H1 (cell line): ENCODE data around the gene SPATA33. TPM values are rescaled to one million over a fixed set of nuclear protein-coding genes. Genes with fewer than 3 reads are reported as not detected.

Source experiments
- CTCF ChIA-PET: fragments of 300-600 bp; sonication (Branson Sonifier 250); formaldehyde crosslinking; loops from one replicate; lab custom pipeline; 2021; ENCODE audit not compliant: partially characterized antibody; lab: Charles Lee
- POLR2A ChIA-PET: fragments of 300-600 bp; sonication (Branson Sonifier 250); formaldehyde crosslinking; loops from one replicate; lab custom pipeline; 2021; ENCODE audit warnings: inconsistent platforms; ENCODE audit not compliant: partially characterized antibody; lab: Charles Lee
- DNase-seq, 2 experiments: peaks; one replicate each; pipeline versions ENCODE4 v3.0.0 to v3.0.0-alpha.2; 2010 to 2022; ENCODE audit warnings: low spot score in 2 of 2, low read depth in 1 of 2, mixed read lengths in 1 of 2
- FAIRE-seq: peaks from 2 replicates; lab custom pipeline; 2011; peaks lifted over from hg19 to GRCh38; lab: Jason Lieb, UNC
- H2AFZ ChIP-seq: 2 replicates; pipeline ENCODE4 v1.8.1; 2012; ENCODE audit warnings: low read length, inconsistent platforms
- H2AK5ac ChIP-seq: 2 replicates; pipeline ENCODE4 v1.6.1; 2013; ENCODE audit warnings: low read depth, low read length
- H2BK120ac ChIP-seq: replicated peaks from 2 replicates; pipeline ENCODE3; 2013; ENCODE audit warnings: low read depth, low read length, inconsistent platforms
- H2BK12ac ChIP-seq: 2 replicates; pipeline ENCODE4 v1.6.1; 2013; ENCODE audit warnings: low read depth, low read length
- H2BK15ac ChIP-seq: 2 replicates; pipeline ENCODE4 v1.6.1; 2013; ENCODE audit warnings: low read length
- H2BK20ac ChIP-seq: 2 replicates; pipeline ENCODE4 v1.6.1; 2013; ENCODE audit warnings: low read length
- H2BK5ac ChIP-seq: 2 replicates; pipeline ENCODE4 v1.6.1; 2013; ENCODE audit warnings: low read depth, low read length
- H3K14ac ChIP-seq: 2 replicates; pipeline ENCODE4 v1.6.1; 2013; ENCODE audit warnings: inconsistent platforms; ENCODE audit not compliant: insufficient read length
- H3K18ac ChIP-seq: 2 replicates; pipeline ENCODE4 v1.6.1; 2013; ENCODE audit warnings: low read length; ENCODE audit errors: extremely low read depth
- H3K23ac ChIP-seq: 2 replicates; pipeline ENCODE4 v1.6.1; 2013; ENCODE audit warnings: inconsistent platforms; ENCODE audit not compliant: insufficient read length
- H3K23me2 ChIP-seq: 2 replicates; pipeline ENCODE4 v1.6.1; 2013; ENCODE audit warnings: low read depth, low read length
- H3K27ac ChIP-seq: 2 replicates; pipeline ENCODE4 v1.6.1; 2011; ENCODE audit warnings: low read depth, low read length, inconsistent platforms
- H3K27me3 ChIP-seq, 4 experiments: replicated peaks in 1 of 4; 1 replicate in 1 of 4; 2 replicates in 3 of 4; pipeline versions ENCODE4 v1.6.1 to v1.8.1; 2011 to 2013; ENCODE audit warnings: low read length in 3 of 4, mild to moderate bottlenecking in 3 of 4, inconsistent platforms in 2 of 4, mixed read lengths in 2 of 4, moderate library complexity in 1 of 4; ENCODE audit not compliant: control insufficient read depth in 3 of 4, insufficient read depth in 3 of 4; ENCODE audit errors: extremely low read depth in 1 of 4
- H3K36me3 ChIP-seq, 4 experiments: 2 replicates each; pipeline versions ENCODE4 v1.6.1 to v1.8.1; 2011 to 2013; ENCODE audit warnings: mild to moderate bottlenecking in 4 of 4, low read length in 3 of 4, moderate library complexity in 2 of 4, control low read depth in 1 of 4, inconsistent platforms in 1 of 4; ENCODE audit not compliant: insufficient read depth in 4 of 4, control insufficient read depth in 2 of 4
- H3K4ac ChIP-seq: replicated peaks from 2 replicates; pipeline ENCODE3; 2013; ENCODE audit warnings: low read length, low read depth, mixed read lengths, inconsistent platforms; ENCODE audit not compliant: insufficient read length
- H3K4me1 ChIP-seq, 4 experiments: replicated peaks in 1 of 4; 1 replicate in 1 of 4; 2 replicates in 3 of 4; pipeline versions ENCODE4 v1.6.1 to v1.8.1; 2011 to 2013; ENCODE audit warnings: low read length in 3 of 4, inconsistent platforms in 2 of 4, mixed read lengths in 1 of 4; ENCODE audit not compliant: insufficient read depth in 4 of 4, control insufficient read depth in 3 of 4
- H3K4me2 ChIP-seq, 2 experiments: 2 replicates each; pipeline versions ENCODE4 v1.6.1 to v1.8.1; 2011 to 2013; ENCODE audit warnings: low read depth in 2 of 2, low read length in 2 of 2, control low read depth in 1 of 2, inconsistent platforms in 1 of 2, mild to moderate bottlenecking in 1 of 2; ENCODE audit not compliant: insufficient read depth in 1 of 2
- H3K4me3 ChIP-seq, 4 experiments: fragments of 200-600, 300-600 bp in 1 of 4; sonication (generic), shearing (Covaris generic), sonication (Bioruptor Twin) in 1 of 4; 2 replicates each; pipeline versions ENCODE4 v1.5.1 to v1.8.1; 2011 to 2016; ENCODE audit warnings: low read length in 4 of 4, low read depth in 3 of 4, control low read depth in 2 of 4, inconsistent platforms in 2 of 4, mild to moderate bottlenecking in 2 of 4, mixed read lengths in 1 of 4, moderate library complexity in 1 of 4; ENCODE audit not compliant: insufficient read depth in 2 of 4; ENCODE audit errors: extremely low read depth in 1 of 4
- H3K56ac ChIP-seq: replicated peaks from 2 replicates; pipeline ENCODE3; 2013; ENCODE audit warnings: low read depth, mild to moderate bottlenecking, mixed read lengths, low read length, inconsistent platforms; ENCODE audit not compliant: insufficient read length
- H3K79me1 ChIP-seq: 2 replicates; pipeline ENCODE4 v1.6.1; 2013; ENCODE audit warnings: low read depth, low read length, control low read depth
- H3K79me2 ChIP-seq, 2 experiments: 2 replicates each; pipeline versions ENCODE4 v1.6.1 to v1.8.1; 2012 to 2013; ENCODE audit warnings: low read length in 2 of 2, mild to moderate bottlenecking in 2 of 2, inconsistent platforms in 1 of 2; ENCODE audit not compliant: insufficient read depth in 2 of 2, control insufficient read depth in 1 of 2
- H3K9ac ChIP-seq, 4 experiments: replicated peaks in 1 of 4; 1 replicate in 1 of 4; 2 replicates in 3 of 4; pipeline versions ENCODE4 v1.6.1 to v1.8.1; 2011 to 2013; ENCODE audit warnings: low read depth in 3 of 4, low read length in 3 of 4, control low read depth in 2 of 4, mild to moderate bottlenecking in 2 of 4, moderate library complexity in 2 of 4, inconsistent platforms in 1 of 4; ENCODE audit errors: extremely low read depth in 1 of 4
- H3K9me3 ChIP-seq, 2 experiments: 2 replicates each; pipeline versions ENCODE4 v1.6.1 to v1.8.1; 2012 to 2013; ENCODE audit warnings: mild to moderate bottlenecking in 2 of 2, moderate library complexity in 2 of 2, control low read depth in 1 of 2, inconsistent platforms in 1 of 2, low read depth in 1 of 2, low read length in 1 of 2, mixed read lengths in 1 of 2; ENCODE audit not compliant: insufficient read depth in 2 of 2
- H4K20me1 ChIP-seq, 2 experiments: replicated peaks in 1 of 2; 2 replicates each; pipeline versions ENCODE3 to v1.8.1; 2011 to 2013; ENCODE audit warnings: inconsistent platforms in 2 of 2, low read length in 2 of 2, mild to moderate bottlenecking in 1 of 2; ENCODE audit not compliant: insufficient read depth in 2 of 2, control insufficient read depth in 1 of 2
- H4K5ac ChIP-seq: 2 replicates; pipeline ENCODE4 v1.6.1; 2013; ENCODE audit warnings: low read length, low read depth, mixed read lengths, inconsistent platforms; ENCODE audit not compliant: insufficient read length
- H4K8ac ChIP-seq: 2 replicates; pipeline ENCODE4 v1.8.0; 2013; ENCODE audit warnings: mild to moderate bottlenecking, moderate library complexity, low read length, inconsistent platforms; ENCODE audit not compliant: insufficient read depth; ENCODE audit errors: extremely low read depth
- H4K91ac ChIP-seq: replicated peaks from 2 replicates; pipeline ENCODE3; 2013; ENCODE audit warnings: low read length, mixed read lengths, inconsistent platforms; ENCODE audit not compliant: insufficient read length
- ATF2 ChIP-seq: IDR thresholded peaks from 2 replicates; pipeline ENCODE4 v1.6.1; 2012; ENCODE audit warnings: low read length, inconsistent platforms
- ATF3 ChIP-seq: IDR thresholded peaks from 2 replicates; pipeline ENCODE4 v1.6.1; 2011; ENCODE audit warnings: low read depth, mild to moderate bottlenecking, low read length; ENCODE audit not compliant: insufficient read depth
- CBX5 ChIP-seq: fragments of 300-800, 300-1000 bp; sonication (generic); IDR thresholded peaks from 2 replicates; pipeline ENCODE4 v1.7.1; 2016; ENCODE audit warnings: antibody characterized with exemption, low read length, low read depth
- E2F6 ChIP-seq: IDR thresholded peaks from 2 replicates; pipeline ENCODE4 v1.6.1; 2012; ENCODE audit warnings: inconsistent platforms
- JUND ChIP-seq: IDR thresholded peaks from 2 replicates; pipeline ENCODE4 v1.6.1; 2011; ENCODE audit warnings: mild to moderate bottlenecking, improper control_type of control experiment, low read length
- RAD21 ChIP-seq, 2 experiments: IDR thresholded peaks in 1 of 2; conservative IDR thresholded peaks in 1 of 2; 2 replicates each; pipeline ENCODE4 v1.6.1; 2011; ENCODE audit warnings: low read depth in 2 of 2, low read length in 2 of 2, improper control_type of control experiment in 1 of 2, inconsistent platforms in 1 of 2, mild to moderate bottlenecking in 1 of 2, moderate library complexity in 1 of 2
- SUZ12 ChIP-seq: fragments of 200-600 bp; sonication (generic); IDR thresholded peaks from 2 replicates; pipeline ENCODE4 v1.6.1; 2012; ENCODE audit warnings: mild to moderate bottlenecking, inconsistent platforms, low read length, moderate library complexity, mixed read lengths
- WGBS, 2 experiments: shearing (Covaris generic) in 1 of 2; methylation state at CpG; one replicate each; pipeline versions ENCODE4 v1.1.6 to v1.1.7; 2013 to 2015; ENCODE audit warnings: low lambda C conversion rate in 2 of 2, mixed read lengths in 2 of 2, inconsistent platforms in 1 of 2, low coverage in 1 of 2, missing lambda C conversion rate in 1 of 2; ENCODE audit not compliant: insufficient replicate concordance in 2 of 2, insufficient coverage in 1 of 2, insufficient read length in 1 of 2; ENCODE audit errors: extremely low coverage in 1 of 2, missing lambda C conversion rate in 1 of 2; 5-methylcytosine and 5-hydroxymethylcytosine counted together
- polyA plus RNA-seq, 7 experiments: library from polyadenylated mRNA; depleted of rRNA in 3 of 7; stranded (reverse) in 5 of 7; unstranded in 2 of 7; fragments of >200 nt in 5 of 7; fragments of 200-250 nt in 2 of 7; gene quantifications; 1 replicate in 5 of 7; 2 replicates in 1 of 7; 4 replicates in 1 of 7; pipeline versions ENCODE4 v1.2.1 to v1.2.3, GENCODE V29; 2011 to 2013; ENCODE audit warnings: missing spikeins in 2 of 7, mixed read lengths in 2 of 7
- total RNA-seq: library from RNA; stranded (reverse); fragmentation: NEBNext Ultra II Directional; extraction: Animal tissue kit (Norgen Biotek cat#: 25700); gene quantifications from 2 replicates; pipeline ENCODE4 v1.2.1, GENCODE V29; 2021

Gene SPATA33
- total and polyA plus RNA-seq, 2 of the 8 experiments (the other 6 are each of a cell fraction or from before 2014, with no cell fraction given) = 5.4 to 16.9 TPM

- Histone ChIP-seq H2AFZ (no peak overlapping the region), H2AK5ac (no peak overlapping the region), H3K4ac (no peak overlapping the region), H3K18ac (peak overlapping the region; percentile 27; the same call in 1 of the 2 replicates), H4K91ac (peak overlapping the region; percentile 15), H3K79me2 (no peaks in the 10 kb centered on the region), H2BK5ac (peak overlapping the region; percentile 71; the same call in 1 of the 2 replicates), H2BK12ac (peak overlapping the region; percentile 94; the same call in 1 of the 2 replicates), H2BK20ac (no peak overlapping the region), H3K14ac (no peak overlapping the region), H3K27ac (no peak overlapping the region), H3K4me3 (0 out of 8 replicates have a peak overlapping the region, but pooled peaks of 1 of the 4 experiments have one; percentile 9), H2BK120ac (no peak overlapping the region), H3K56ac (no peak overlapping the region), H3K9ac (no peak overlapping the region), H3K79me1 (0 out of 2 replicates have a peak, but pooled peaks cover 2% of the 10 kb centered on the region), H3K36me3 (peaks cover 0 to 6% (median 3%) of the 10 kb centered on the region in 4 experiments; a peak in 2 of 8 replicates), H3K27me3 (peaks cover 0 to 3% (median under 1%) of the 10 kb centered on the region in 4 experiments; a peak in 4 of 7 replicates), H4K8ac (no peak overlapping the region), H2BK15ac (peak overlapping the region; percentile 46; the same call in 1 of the 2 replicates), H3K23me2 (peaks cover 3% of the 10 kb centered on the region; the same call in 1 of the 2 replicates), H3K23ac (no peak overlapping the region), H3K4me1 (peaks cover 0 to 18% (median 13%) of the 10 kb centered on the region in 4 experiments; a peak in 6 of 7 replicates), H4K20me1 (peaks cover 2 to 6% of the 10 kb centered on the region in 2 experiments), H3K4me2 (0 out of 4 replicates have a peak overlapping the region, but pooled peaks of 1 of the 2 experiments have one; percentile 6), H3K9me3 (no peaks in the 10 kb centered on the region), H4K5ac (no peak overlapping the region)
- CTCF ChIA-PET = interaction anchor here (1.0 to 7.2 kb wide), 8 partner anchors 10 to 151 kb away, joined by 3 to 69 read pairs (median 6); partner anchors contain the start of gene SPATA2L
- POLR2A ChIA-PET = interaction anchor here (0.5 to 16.7 kb wide), 8 partner anchors 7 to 112 kb away, joined by 3 to 193 read pairs (median 6); partner anchors contain the start of genes CDK10 and VPS9D1
- DNase-seq (no peak), FAIRE-seq (no peak)
- 94% methylated on average over 19 of the region's 19 CpGs; no CpG with 5 or more reads in 1 of the 2 experiments for WGBS, 2 experiments
- TF ChIP-seq CBX5 = no peak
- TF ChIP-seq E2F6 = no peak
- TF ChIP-seq RAD21 (IDR thresholded peaks at IDR 0.05 in 1 of 2, conservative IDR thresholded peaks at IDR 0.05 in 1 of 2; ENCODE audit: low read depth in 2 of 2, low read length in 2 of 2) = no peak
- TF ChIP-seq ATF2 = no peak
- no peak for TF ChIP-seq ATF3
- TF ChIP-seq JUND = no peak
- no peak for TF ChIP-seq SUZ12
Measured at GRCh38 chr16:89709716-89710432, 52.2 kb downstream of the SPATA33 start.
